Hepatocyte (in vitro differentiated cells): ENCODE measurements around the gene FAN1.

ENCODE experiments used
- CTCF ChIP-seq: fragments of 200-600 bp; sonication (generic); IDR thresholded peaks from 2 replicates; pipeline ENCODE4 v1.5.1; 2016; ENCODE audit warnings: antibody characterized with exemption, mild to moderate bottlenecking; ENCODE audit not compliant: poor library complexity
- EZH2 ChIP-seq: fragments of 200-600 bp; sonication (generic); IDR thresholded peaks from 2 replicates; pipeline ENCODE4 v1.6.1; 2016; ENCODE audit warnings: antibody characterized with exemption, mild to moderate bottlenecking, borderline replicate concordance
- EZH2phosphoT487 ChIP-seq: fragments of 200-600 bp; sonication (generic); IDR thresholded peaks from one replicate; pipeline ENCODE4 v1.6.1; 2018; ENCODE audit warnings: antibody characterized with exemption, mild to moderate bottlenecking, low read depth, moderate library complexity; ENCODE audit not compliant: unreplicated experiment, severe bottlenecking

GRCh38 chr15:30925686-30926085 lies 22.0 kb downstream of the FAN1 start:
- TF ChIP-seq CTCF (no peak), EZH2phosphoT487 (no peak), EZH2 (no peak)
